ENCODE results near the gene DYNLT2B.
"Not testable (repeated sequence)": the region's sequence is repeated elsewhere in the genome, so short reads cannot be mapped to it uniquely, and the experiment has no call there.

Gene DYNLT2B

DNA sequence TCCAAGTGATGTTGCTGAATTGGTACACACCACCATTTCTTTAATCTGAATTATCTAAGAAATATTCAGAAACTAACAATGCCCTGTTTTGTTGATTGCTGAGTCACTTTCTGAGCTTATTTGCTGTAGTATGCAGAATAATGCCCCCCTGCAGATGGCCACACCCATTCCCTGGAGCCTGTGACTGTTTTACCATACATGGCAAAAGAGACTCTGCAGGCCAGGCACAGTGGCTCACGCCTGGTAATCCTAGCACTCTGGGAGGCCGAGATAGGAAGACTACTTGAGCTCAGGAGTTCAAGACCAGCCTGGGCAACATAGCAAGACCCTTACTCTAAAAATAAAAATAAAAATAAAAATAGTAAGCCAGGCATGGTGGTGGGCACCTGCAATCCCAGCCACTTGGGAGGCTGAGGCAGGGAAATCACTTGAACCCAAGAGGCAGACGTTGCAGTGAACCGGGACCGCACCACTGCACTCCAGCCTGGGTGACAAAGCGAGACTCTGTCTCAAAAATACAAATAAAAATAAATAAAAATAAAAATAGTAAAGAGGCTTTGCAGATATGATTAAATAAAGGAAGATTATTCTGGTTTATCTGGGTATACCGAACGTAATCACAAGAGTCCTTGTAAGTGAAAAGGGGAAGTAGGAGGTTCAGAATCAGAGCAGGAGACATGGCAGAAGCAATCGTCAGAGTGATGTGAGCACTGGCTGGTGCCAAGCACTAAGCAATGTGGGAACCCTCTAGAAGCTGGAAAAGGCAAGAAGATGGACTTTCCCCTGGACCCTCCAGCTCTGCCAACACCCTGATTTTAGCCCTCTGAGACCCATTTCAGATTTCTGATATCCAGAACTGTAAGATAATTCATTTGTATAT, 49.5 kb downstream of the DYNLT2B start:
- no peak for DNase-seq

DNA sequence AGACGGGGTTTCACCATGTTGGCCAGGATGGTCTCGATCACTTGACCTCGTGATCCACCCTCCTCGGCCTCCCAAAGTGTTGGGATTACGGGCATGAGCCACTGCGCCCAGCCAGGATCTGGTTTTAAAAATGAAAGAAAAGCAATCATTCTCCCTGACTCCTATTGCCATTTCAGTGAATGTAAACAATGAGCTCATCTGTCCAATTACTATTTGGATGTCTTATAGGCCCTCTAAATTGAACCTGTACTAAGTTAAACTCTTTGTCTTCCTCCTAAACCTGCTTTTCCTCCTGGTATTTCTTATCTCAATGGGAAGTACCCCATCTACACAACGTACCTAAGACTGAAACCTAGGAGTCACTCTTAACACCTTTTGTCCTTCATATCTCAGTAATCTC, 54.2 kb downstream of the DYNLT2B start:
- no peak for DNase-seq

- no peak for DNase-seq
Measured at GRCh38 chr3:196260784-196261183, 57.3 kb downstream of the DYNLT2B start.

DNA sequence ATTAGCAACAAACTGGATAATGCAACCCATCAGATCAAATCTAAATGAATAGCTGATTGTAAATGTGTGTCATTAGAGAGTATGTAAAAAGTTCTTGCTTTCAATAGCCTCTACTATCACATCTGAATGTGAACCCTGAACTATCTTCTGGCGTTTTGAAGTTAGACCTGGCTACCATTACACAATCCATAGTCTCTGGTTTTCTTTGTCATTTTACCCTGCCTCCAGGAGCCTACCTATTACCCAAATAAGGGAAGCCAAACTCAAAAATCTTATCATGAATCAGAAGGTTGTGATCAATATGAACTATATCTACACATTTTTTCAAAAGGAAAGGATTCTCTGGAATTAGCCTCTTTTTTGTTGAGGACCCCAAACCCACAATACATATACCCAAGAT, 62.3 kb downstream of the DYNLT2B start:
- no peak for DNase-seq

DNA sequence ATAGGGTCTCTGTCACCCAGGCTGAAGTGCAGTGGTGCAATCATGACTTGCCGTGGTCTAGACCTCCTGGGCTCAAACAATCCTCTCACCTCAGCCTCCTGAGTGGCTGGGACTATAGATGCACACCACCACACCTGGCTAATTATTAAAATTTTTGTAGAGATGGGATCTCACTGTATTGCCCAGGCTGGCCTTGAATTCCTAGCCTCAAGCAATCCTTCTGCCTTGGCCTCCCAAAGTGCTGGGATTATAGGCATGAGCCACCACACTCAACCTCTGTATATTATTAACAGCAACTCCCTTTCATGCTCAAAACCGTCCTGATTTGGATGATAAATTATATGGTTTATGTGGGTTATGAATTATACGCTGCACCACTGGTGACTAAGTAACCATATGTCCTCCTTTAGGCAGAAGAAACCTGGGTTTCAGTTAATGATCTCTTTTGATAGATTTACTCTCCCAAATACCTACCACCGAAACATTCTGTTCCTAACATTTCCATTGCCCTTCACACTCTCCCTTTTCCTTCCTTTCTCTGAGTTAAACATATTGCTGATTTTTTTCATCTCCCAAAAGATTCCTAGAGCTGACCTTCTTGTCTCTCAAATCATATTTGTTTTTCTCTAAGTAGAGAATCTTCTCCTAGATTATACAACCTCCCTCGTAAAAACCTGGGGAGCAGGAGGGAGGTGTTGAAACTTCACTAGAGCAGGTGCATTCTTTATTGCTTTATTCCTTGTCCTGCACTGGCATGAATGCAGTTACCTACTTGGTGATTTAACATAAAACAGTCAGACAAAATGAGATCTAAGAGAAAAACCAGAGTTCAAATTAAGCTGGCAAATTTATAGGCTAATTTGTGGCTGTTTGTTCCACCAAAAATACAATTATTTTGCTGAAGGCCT, 63.4 kb downstream of the DYNLT2B start:
- DNase-seq = no peak

GRCh38 chr3:196251918-196252317, 66.1 kb downstream of the DYNLT2B start:
- no peak for DNase-seq

- DNase-seq = peak; percentile 34
Measured at GRCh38 chr3:196246612-196247308, 71.3 kb downstream of the DYNLT2B start.

GRCh38 chr3:196244166-196244565, 73.9 kb downstream of the DYNLT2B start:
- DNase-seq = not testable (repeated sequence)

DNA sequence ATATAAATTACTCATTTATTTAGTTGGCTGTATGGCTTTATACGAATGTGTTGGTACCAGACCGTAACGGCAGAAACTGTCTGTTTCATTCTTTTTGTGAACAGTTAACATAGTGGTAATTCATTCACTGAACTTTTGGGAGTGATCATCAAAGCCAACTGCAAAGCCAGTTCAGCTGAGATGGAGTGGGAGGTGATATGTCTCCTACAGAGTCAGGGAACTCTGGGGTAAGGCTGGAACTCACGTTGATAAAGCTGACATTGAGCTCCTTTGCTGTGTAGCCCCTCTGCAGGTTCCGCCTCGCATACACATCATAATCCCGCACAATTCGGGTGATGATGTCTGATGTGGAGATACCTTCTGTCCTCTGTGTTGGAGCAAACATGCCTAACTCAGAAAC, 76.3 kb downstream of the DYNLT2B start:
- no peak for DNase-seq

All from activated naive CD4-positive, alpha-beta T cell treated with Interleukin-2 at 50 U/mL for 16 hours (primary cell).